Sigmoid colon (tissue), 7 donors: Measurements from ENCODE around the gene CYP27A1. TPM values are rescaled to one million over a fixed set of nuclear protein-coding genes. Genes with fewer than 3 reads are reported as not detected.
"Not testable (repeated sequence)": the region's sequence is repeated elsewhere in the genome, so short reads cannot be mapped to it uniquely, and the experiment has no call there.

Experiments used
- DNase-seq: peaks from one replicate; pipeline ENCODE4 v3.0.0-alpha.2; 2019
- H3K27ac ChIP-seq, 4 donors: fragments of 200-600 bp; sonication (generic); one replicate each; pipeline ENCODE4 v1.5.1; 2016 to 2019; ENCODE audit warnings: mild to moderate bottlenecking in 1 of 4
- H3K27me3 ChIP-seq, 3 donors: fragments of 200-600 bp; sonication (generic); one replicate each; pipeline ENCODE4 v1.5.1; 2019; ENCODE audit warnings: mild to moderate bottlenecking in 1 of 3
- H3K36me3 ChIP-seq, 4 donors: fragments of 200-600 bp; sonication (generic); one replicate each; pipeline ENCODE4 v1.5.1; 2016 to 2019
- H3K4me1 ChIP-seq, 4 donors: fragments of 200-600 bp; sonication (generic); one replicate each; pipeline ENCODE4 v1.5.1; 2017 to 2019
- H3K4me3 ChIP-seq, 4 donors: fragments of 200-600 bp; sonication (generic); one replicate each; pipeline ENCODE4 v1.5.1; 2017 to 2019; ENCODE audit warnings: mild to moderate bottlenecking in 2 of 4, moderate library complexity in 1 of 4
- H3K9me3 ChIP-seq, 4 donors: fragments of 200-600 bp in 3 of 4; sonication (generic) in 3 of 4; one replicate each; pipeline versions ENCODE4 v1.5.1 to v1.6.1; 2013 to 2019
- EP300 ChIP-seq, 4 donors: sonication (generic); formaldehyde crosslinking; IDR thresholded peaks; one replicate each; pipeline ENCODE4 v1.6.1; 2017; ENCODE audit warnings: antibody characterized with exemption in 4 of 4
- POLR2A ChIP-seq, 2 donors: fragments of 450-650 bp; IDR thresholded peaks; one replicate each; pipeline ENCODE4 v1.6.1; 2016; ENCODE audit warnings: antibody characterized with exemption in 2 of 2, mild to moderate bottlenecking in 2 of 2, moderate library complexity in 2 of 2
- POLR2AphosphoS5 ChIP-seq, 4 donors: sonication (generic); formaldehyde crosslinking; IDR thresholded peaks; one replicate each; pipeline ENCODE4 v1.6.1; 2017; ENCODE audit warnings: antibody characterized with exemption in 4 of 4
- WGBS, 2 donors: extraction: QIAGEN DNeasy Blood & Tissue Kit; methylation state at CpG; one replicate each; pipeline ENCODE4 v1.1.7; 2013; 5-methylcytosine and 5-hydroxymethylcytosine counted together
- intact Hi-C: fragments of 100-400 bp; cut with DNase I; formaldehyde crosslinking; loops from one replicate; pipeline ENCODE4 v1.15.1; 2023
- polyA plus RNA-seq, 3 donors: library from polyadenylated mRNA; stranded (reverse); fragments of 200-250 nt; gene quantifications; one replicate each; pipeline ENCODE4 v1.2.3, GENCODE V29; 2013
- total RNA-seq, 4 donors: library from RNA; depleted of rRNA; stranded (reverse); fragments of >200 nt; gene quantifications; one replicate each; pipeline ENCODE4 v1.1.0, GENCODE V29; 2016
- TF ChIP-seq, protein P1 (sequence below), 4 experiments: fragments of 450-650 bp in 3 of 4; fragments of 200-600 bp in 1 of 4; IDR thresholded peaks; one replicate each; pipeline ENCODE4 v1.5.1; 2016 to 2019; ENCODE audit warnings: antibody characterized with exemption in 4 of 4, mild to moderate bottlenecking in 3 of 4, moderate library complexity in 2 of 4
- donor health status: healthy with polysubstance abuse.
- donor health status: Bipolar disorder and iron deficiency.
- donor health status: healthy.

The CYP27A1 gene
- total and polyA plus RNA-seq, 7 donors, result 13.5 to 30.1 (median 21.9) TPM

DNA sequence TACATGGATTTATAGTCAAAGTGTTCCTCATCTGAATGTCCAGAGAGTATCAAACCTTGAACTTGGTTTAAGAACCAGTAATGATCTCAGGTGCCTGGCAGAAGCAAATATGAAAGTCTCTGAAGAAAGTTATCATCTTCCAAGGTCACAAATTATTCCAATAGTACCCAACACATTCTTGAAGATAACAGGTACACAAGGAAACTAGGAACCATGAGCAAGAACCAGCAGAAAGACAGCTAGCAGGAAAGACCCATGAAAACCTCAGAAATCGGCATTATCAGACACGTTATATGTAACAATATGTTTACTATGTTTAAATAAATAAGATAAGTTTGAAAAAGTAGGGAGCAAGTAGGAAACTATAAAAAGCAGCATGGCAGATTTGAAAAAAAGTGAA, 55.5 kb downstream of the CYP27A1 start:
- H3K27me3 ChIP-seq, result peaks cover 3 to 19% (median 4%) of the 10 kb centered on the region in 3 donors
- no peak overlapping the region for H3K27ac ChIP-seq
- no peaks in the 10 kb centered on the region for H3K36me3 ChIP-seq
- no peaks in the 10 kb centered on the region for H3K4me1 ChIP-seq
- DNase-seq, result no peak
- intact Hi-C loops, result no loop called here
- no peak overlapping the region for H3K4me3 ChIP-seq
- no peak for TF ChIP-seq POLR2AphosphoS5 (IDR thresholded peaks at IDR 0.05)
- no peak for TF ChIP-seq EP300 (IDR thresholded peaks at IDR 0.05)
- TF ChIP-seq, protein P1, sequence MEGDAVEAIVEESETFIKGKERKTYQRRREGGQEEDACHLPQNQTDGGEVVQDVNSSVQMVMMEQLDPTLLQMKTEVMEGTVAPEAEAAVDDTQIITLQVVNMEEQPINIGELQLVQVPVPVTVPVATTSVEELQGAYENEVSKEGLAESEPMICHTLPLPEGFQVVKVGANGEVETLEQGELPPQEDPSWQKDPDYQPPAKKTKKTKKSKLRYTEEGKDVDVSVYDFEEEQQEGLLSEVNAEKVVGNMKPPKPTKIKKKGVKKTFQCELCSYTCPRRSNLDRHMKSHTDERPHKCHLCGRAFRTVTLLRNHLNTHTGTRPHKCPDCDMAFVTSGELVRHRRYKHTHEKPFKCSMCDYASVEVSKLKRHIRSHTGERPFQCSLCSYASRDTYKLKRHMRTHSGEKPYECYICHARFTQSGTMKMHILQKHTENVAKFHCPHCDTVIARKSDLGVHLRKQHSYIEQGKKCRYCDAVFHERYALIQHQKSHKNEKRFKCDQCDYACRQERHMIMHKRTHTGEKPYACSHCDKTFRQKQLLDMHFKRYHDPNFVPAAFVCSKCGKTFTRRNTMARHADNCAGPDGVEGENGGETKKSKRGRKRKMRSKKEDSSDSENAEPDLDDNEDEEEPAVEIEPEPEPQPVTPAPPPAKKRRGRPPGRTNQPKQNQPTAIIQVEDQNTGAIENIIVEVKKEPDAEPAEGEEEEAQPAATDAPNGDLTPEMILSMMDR (IDR thresholded peaks at IDR 0.05), result no peak
- TF ChIP-seq POLR2A (IDR thresholded peaks at IDR 0.05), result no peak
- WGBS, 2 donors, result 66 to 88% methylated on average over 2 of the region's 2 CpGs
- no peaks in the 10 kb centered on the region for H3K9me3 ChIP-seq

DNA sequence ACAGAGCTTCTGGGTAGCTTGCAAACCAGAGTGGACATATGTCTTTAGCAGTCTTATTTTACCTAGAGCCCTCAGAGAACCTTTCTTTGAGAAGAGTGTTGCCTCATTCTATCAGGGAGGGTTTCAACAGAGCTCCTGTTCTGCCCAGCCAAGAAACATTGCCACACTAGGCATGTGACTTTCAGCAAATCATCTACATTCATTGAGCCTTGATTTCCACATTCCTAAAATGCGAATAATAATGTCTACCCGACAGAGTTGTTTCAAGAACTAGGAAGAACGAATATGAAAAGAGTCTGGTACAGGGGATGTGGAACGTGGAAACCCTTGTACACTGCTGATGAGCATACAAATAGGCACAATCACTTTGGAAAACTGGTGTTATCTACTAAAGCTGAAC, 57.5 kb downstream of the CYP27A1 start:
- Histone ChIP-seq H3K27ac (no peak overlapping the region), H3K36me3 (no peaks in the 10 kb centered on the region), H3K4me1 (no peaks in the 10 kb centered on the region), H3K4me3 (no peak overlapping the region), H3K9me3 (no peaks in the 10 kb centered on the region), H3K27me3 (peaks cover 0 to 10% (median 4%) of the 10 kb centered on the region in 3 donors)
- peak; percentile 40 for DNase-seq
- WGBS, 2 donors, result 80 to 85% methylated on average over 4 of the region's 4 CpGs
- intact Hi-C loops, result no loop called here
- peak in 1 of 4 donors; percentile 12 for TF ChIP-seq POLR2AphosphoS5 (IDR thresholded peaks at IDR 0.05)
- no peak for TF ChIP-seq POLR2A (IDR thresholded peaks at IDR 0.05)
- TF ChIP-seq, protein P1 (IDR thresholded peaks at IDR 0.05), result no peak
- no peak for TF ChIP-seq EP300 (IDR thresholded peaks at IDR 0.05)

DNA sequence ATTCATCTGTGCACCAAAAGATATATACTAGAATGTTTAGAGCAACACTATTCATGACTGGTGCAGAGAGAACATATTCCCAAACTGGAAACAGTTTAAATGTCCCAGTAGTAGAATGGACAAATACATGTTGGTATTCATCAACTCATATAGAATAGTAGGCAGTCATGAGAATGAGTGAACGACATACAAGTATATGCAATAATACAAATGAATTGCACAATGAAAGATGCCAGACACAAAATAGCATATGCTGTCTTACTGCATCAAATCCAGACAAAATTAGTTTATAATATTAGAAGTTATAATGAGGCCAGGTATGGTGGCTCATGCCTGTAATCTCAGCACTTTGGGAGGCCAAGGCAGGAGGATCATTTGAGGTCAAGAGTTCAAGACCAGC, 57.9 kb downstream of the CYP27A1 start:
- WGBS, 2 donors, result 81 to 87% methylated on average over 1 of the region's 1 CpG
- no peak overlapping the region for H3K27ac ChIP-seq
- no peaks in the 10 kb centered on the region for H3K4me1 ChIP-seq
- TF ChIP-seq EP300 (IDR thresholded peaks at IDR 0.05), result no peak
- TF ChIP-seq POLR2AphosphoS5 (IDR thresholded peaks at IDR 0.05), result no peak
- TF ChIP-seq, protein P1 (IDR thresholded peaks at IDR 0.05), result no peak
- TF ChIP-seq POLR2A (IDR thresholded peaks at IDR 0.05), result no peak
- H3K27me3 ChIP-seq, result peaks cover 0 to 6% (median 4%) of the 10 kb centered on the region in 3 donors
- intact Hi-C loops, result no loop called here
- H3K9me3 ChIP-seq, result no peaks in the 10 kb centered on the region
- H3K4me3 ChIP-seq, result no peak overlapping the region
- H3K36me3 ChIP-seq, result no peaks in the 10 kb centered on the region
- no peak for DNase-seq

DNA sequence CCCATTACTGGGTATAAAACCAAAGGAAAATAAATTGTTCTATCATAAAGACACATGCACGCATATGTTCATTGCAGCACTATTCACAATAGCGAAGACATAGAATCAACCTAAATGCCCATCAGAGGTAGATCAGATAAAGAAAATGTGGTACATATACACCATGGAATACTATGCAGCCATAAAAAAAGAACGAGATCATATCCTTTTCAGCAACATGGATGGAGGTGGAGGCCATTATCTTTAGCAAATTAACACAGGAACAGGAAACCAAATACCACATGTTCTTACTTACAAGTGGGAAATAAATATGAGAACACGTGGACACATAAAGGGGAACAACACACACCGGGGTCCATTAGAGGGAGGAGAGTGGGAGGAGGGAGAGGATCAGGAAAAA, 62.4 kb downstream of the CYP27A1 start:
- peaks cover 0 to 15% (median 4%) of the 10 kb centered on the region in 3 donors for H3K27me3 ChIP-seq
- intact Hi-C loops, H3K4me3 ChIP-seq, H3K9me3 ChIP-seq, H3K4me1 ChIP-seq, H3K36me3 ChIP-seq, DNase-seq, H3K27ac ChIP-seq: not testable (repeated sequence)
- WGBS, 2 donors, result 65 to 91% methylated on average over 5 of the region's 5 CpGs

DNA sequence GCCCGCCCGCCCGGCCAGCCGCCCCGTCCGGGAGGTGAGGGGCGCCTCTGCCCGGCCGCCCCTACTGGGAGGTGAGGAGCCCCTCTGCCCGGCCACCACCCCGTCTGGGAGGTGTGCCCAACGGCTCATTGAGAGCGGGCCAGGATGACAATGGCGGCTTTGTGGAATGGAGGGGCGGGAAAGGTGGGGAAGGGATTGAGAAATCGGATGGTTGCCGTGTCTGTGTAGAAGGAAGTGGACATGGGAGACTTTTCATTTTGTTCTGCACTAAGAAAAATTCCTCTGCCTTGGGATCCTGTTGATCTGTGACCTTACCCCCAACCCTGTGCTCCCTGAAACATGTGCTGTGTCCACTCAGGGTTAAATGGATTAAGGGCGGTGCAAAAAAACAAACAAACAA, 65.0 kb downstream of the CYP27A1 start:
- 74 to 83% methylated on average over 18 of the region's 18 CpGs for WGBS, 2 donors
- DNase-seq, H3K4me1 ChIP-seq, H3K4me3 ChIP-seq, H3K27ac ChIP-seq, H3K9me3 ChIP-seq, H3K36me3 ChIP-seq: not testable (repeated sequence)
- intact Hi-C loops, result loop anchor here (1.0 to 5.0 kb wide), 2 partner anchors 120 to 136 kb away; no protein-coding TSS in a partner anchor
- peaks cover 0 to 40% (median 22%) of the 10 kb centered on the region in 3 donors for H3K27me3 ChIP-seq

DNA sequence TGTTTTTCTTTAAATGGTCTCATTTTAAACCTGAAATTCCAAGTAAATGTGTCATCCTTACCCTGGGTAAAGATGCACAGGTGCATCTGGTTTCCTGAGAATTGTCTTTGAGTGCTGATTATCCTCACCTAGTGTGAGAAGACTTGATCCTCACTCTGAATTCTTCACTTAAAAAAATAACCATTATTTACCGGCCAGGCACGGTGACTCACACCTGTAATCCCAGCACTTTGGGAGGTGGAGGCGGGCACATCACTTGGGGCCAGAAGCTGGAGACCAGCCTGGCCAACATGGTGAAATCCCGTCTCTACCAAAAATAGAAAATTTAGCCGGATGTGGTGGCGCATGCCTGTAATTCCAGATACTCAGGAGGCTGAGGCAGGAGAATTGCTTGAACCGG, 67.8 kb downstream of the CYP27A1 start:
- Histone ChIP-seq H3K4me3 (no peak overlapping the region), H3K27me3 (peaks cover 8 to 68% (median 39%) of the 10 kb centered on the region in 3 donors), H3K27ac (no peak overlapping the region), H3K36me3 (no peaks in the 10 kb centered on the region), H3K4me1 (peaks cover 0 to 11% (median 4%) of the 10 kb centered on the region in 4 donors), H3K9me3 (no peaks in the 10 kb centered on the region)
- TF ChIP-seq, protein P1 (IDR thresholded peaks at IDR 0.05), result no peak
- TF ChIP-seq POLR2AphosphoS5 (IDR thresholded peaks at IDR 0.05), result no peak
- TF ChIP-seq POLR2A (IDR thresholded peaks at IDR 0.05), result no peak
- TF ChIP-seq EP300 (IDR thresholded peaks at IDR 0.05), result no peak
- no peak for DNase-seq
- intact Hi-C loops, result loop anchor here (5.0 kb wide), 1 partner anchor 122 kb away; no protein-coding TSS in a partner anchor
- WGBS, 2 donors, result 70 to 86% methylated on average over 7 of the region's 7 CpGs
